Ramos (cell line): ENCODE data around the gene BCDIN3D.
"Not testable (repeated sequence)": the region's sequence is repeated elsewhere in the genome, so short reads cannot be mapped to it uniquely, and the experiment has no call there.

Experiments
- in situ Hi-C: fragments of 300-500 bp; cut with MboI; formaldehyde crosslinking; loops from one replicate; pipeline ENCODE4 v1.14.3; 2022; ENCODE audit warnings: low sequenced_read_pairs; ENCODE audit not compliant: unreplicated experiment

Gene BCDIN3D

GRCh38 chr12:49878021-49878420 is 35.1 kb upstream of the BCDIN3D start:
- in situ Hi-C loops = no loop called here

DNA sequence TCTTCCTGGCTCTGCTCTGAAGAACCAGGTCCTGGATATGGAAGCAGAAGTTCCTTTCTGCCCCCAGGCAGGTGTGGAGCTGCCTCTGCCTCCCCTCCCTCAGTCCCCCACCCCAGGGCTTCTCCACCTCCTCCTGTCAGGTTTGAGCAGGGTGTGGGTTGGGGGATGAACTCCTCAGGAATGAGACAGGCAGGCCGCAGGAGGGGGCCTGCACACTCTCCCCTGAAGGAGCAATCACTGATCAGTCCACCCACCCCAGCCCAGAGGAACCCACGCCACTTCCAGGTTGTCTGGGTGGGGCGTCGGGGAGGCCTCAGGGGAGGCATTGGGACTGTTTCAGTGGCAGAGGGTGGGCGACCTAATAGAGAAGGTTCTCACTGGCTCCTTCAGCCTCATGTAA is 34.2 kb upstream of the BCDIN3D start:
- in situ Hi-C loops = no loop called here

DNA sequence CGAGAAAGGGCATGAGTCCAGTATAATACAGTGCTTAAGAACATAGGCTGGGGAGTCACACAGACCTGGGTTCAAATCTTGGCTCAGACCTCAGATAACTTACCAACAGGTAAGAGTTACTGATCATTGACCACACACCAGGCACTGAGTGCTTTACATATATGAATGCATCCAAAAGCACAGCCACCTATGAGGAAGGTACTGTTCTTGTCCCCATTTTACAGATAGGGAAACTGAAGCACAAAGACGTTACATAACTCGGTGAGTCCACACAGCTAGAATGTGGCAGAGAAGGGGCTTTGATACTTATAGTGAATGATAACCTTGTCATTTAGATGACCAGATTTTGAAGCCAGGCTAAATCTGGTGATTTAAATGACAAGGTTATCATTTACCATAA is 33.2 kb upstream of the BCDIN3D start:
- in situ Hi-C loops = no loop called here

- in situ Hi-C loops = no loop called here
These were observed 32.3 kb upstream of the BCDIN3D start for GRCh38 chr12:49875115-49875720.

DNA sequence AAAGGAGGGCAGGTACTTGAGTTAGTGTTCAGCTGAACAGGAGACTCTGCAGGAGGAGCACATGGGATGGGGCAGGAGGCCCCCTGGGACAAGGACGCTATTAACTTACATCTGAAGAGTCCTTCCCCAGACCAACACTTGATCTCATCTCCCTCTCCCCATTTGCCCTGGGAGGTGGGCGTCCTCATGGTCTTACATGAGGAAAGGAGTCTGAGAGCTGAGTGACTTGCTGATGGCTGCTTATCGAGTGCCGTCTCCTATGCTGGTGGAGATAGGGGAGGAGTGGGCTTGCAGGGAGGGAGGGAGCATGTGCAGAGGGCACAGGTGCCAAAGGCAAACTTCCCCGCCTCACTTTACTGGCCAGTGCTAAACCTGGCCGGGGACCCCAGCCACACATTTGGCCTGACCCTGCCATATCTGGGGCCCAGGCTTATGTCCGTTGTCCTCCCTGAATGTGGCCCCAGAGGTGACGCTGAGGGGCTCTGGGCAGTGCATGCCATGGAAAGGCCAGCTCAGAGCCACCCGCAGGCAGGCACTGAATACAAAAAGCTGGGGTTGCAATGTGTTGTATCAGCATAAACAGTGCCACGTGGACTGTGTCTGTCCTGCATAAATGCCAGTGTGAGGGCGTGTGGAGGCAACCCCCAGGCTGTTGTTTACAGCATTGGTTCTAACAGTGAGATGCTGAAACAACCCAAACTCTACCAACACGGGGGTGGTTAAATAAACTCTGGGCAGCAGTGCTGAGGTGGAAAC is 31.4 kb upstream of the BCDIN3D start:
- in situ Hi-C loops = no loop called here

DNA sequence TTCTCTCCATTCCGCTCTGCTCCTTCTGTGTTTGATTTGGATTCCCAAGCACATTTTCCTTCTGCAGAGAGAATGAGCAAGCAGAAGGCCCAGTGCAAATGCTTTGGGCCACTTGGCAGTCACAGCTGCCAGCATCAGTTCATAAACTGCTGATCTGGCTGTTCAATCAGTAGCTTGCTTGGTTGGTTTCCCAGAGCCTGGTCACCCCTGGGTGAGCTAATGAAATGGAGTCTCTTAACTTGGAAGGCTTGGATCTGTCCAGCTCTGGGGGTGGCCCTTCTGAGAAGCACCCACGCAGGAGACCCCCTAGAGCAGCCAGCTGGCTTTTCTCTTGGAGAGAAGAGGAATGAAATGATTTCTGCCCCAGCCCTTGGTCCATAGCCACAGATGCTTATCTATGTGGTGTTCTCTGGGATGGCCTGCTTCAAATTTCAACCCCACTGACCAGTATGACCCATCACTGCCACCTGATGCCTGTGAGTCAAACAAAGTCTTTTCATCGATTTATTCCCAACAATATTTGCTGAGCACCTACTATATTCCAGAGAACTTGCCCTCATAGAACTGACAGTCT is 30.5 kb upstream of the BCDIN3D start:
- in situ Hi-C loops = no loop called here

DNA sequence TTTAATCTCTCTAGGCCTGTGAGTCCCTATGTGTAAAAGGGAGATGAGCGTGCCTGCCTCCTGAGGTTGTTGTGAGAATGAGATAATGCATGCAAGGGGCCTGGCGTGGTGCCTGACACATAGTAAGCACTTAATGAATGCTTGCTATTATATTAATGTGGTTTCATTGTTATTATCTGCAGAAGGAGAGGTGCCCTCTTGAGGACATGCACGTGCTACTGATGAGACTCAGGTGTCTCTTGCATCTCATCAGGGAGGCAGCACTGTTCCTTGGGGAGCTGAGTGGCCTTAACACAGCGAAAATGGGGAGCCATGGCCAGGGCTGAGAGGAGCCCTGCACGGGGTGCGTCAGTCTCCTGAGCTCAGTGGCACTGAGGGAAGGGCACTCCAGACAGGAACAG is 29.9 kb upstream of the BCDIN3D start:
- in situ Hi-C loops = no loop called here

GRCh38 chr12:49872381-49872780 is 29.5 kb upstream of the BCDIN3D start:
- in situ Hi-C loops = no loop called here

DNA sequence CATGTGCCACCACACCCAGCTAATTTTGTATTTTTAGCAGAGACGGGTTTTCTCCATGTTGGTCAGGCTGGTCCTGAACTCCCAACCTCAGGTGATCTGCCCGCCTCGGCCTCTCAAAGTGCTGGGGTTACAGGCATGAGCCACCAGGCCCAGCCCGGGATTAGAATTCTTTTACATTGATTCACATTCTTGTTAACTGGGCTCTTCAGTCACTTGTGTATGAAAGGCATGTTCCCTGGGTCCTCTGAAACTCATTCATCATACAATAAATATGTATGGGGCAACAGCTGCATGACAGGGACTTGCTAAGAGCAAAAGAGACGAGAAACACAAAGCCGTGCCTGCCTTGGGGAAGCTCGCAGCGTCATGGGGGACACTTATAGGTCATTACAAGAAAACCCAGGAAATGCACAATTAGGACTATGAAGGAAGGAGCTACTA is 28.9 kb upstream of the BCDIN3D start:
- in situ Hi-C loops = not testable (repeated sequence)

DNA sequence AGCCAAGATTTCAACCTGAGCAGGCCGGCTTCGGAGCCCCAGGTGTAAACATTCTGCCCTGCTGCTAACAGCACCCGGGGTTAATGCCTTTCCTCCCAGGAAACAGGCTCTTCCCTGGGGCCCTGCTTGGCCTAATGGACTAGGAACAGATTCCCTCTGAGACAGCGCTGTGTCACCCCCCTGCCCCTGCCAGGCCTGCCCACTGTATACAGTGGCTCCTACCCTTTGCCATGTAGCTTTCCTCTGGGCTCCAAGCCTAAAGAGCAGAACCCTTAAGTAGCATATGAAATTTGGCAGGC is 28.3 kb upstream of the BCDIN3D start:
- in situ Hi-C loops = no loop called here

- in situ Hi-C loops = no loop called here
These were observed 27.8 kb upstream of the BCDIN3D start for GRCh38 chr12:49870501-49871262.

GRCh38 chr12:49869816-49870500 is 27.1 kb upstream of the BCDIN3D start:
- in situ Hi-C loops = no loop called here

DNA sequence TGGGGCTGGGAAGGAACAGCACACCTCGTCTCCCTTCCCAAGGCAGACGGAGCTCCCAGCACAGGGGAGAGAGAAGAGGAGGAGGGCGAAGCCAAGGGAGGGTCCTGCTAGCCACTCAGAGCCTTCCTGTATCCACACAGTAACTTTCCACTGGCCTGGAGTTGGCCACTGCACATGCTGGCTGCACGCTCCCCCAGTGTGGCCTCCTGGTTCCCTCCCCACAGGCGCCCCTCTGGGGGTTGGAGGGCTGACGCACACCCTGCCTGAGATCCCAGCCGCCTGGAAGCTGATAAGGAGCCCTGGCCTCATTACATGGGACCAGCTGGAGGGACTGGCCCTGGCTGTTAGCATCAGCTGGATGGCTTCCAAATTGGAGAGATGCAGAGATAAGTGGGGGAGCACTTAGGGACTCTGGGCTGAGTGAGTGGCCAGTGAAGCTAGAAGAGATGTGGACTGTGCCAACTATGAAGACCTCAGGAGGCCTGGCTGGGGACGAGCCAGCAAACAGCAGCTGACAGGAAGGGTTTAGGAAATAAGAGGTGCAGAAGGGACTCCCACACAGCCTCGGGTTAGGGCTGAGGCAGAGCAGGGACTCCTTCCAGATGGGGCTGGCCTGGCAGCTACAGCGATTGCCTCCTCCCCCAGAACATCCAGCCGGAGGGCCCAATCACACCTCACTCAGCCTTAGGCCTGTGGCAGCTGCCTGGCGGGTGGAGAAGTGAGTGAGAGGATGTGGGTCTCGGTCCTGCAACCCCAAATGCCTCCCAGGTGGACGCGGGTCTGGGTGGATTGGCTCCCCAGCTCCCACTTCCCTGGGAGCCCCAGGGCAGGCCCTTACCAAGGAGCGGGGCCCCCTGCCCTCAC is 26.3 kb upstream of the BCDIN3D start:
- in situ Hi-C loops = no loop called here

GRCh38 chr12:49868449-49868848 is 25.5 kb upstream of the BCDIN3D start:
- in situ Hi-C loops = no loop called here

- in situ Hi-C loops = no loop called here
These were observed 24.9 kb upstream of the BCDIN3D start for GRCh38 chr12:49867570-49868341.

- in situ Hi-C loops = no loop called here
These were observed 24.1 kb upstream of the BCDIN3D start for GRCh38 chr12:49866859-49867569.

GRCh38 chr12:49865782-49866135 is 22.9 kb upstream of the BCDIN3D start:
- in situ Hi-C loops = no loop called here

DNA sequence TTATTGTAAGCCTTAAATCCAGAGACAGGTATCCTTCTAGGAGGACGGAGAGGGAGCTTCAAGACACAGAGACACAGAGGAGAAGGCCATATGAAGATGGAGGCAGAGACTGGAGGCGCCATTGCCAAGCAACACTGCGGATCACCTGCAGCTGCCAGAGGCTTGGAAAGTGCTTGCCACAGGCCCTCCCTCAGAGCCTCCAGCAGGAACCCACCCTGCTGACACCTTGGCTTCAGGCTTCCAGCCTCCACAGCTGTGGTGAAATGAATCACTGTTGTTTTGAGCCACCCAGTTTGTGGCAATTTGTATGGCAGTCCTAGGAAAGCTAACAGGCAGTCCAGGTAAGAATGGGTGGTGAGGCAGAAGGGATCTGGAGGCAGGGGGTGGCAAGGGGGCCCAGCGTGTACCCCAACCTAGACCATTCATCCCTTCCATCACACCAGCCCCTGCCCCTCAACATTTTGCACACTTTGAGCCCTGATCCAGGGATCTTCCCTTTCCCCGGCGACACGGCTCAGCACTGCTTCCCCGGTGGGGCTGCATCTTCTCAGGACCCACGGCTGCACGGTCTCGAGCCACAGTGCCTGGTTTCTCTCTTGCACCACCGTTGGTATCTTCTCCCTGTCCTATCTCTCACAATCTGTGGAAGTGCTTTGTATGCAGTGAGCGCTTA is 22.3 kb upstream of the BCDIN3D start:
- in situ Hi-C loops = no loop called here
